ENCODE results near the gene FMNL1. TPM values are rescaled to one million over a fixed set of nuclear protein-coding genes. Genes with fewer than 3 reads are reported as not detected.
"Not testable (repeated sequence)": the region's sequence is repeated elsewhere in the genome, so short reads cannot be mapped to it uniquely, and the experiment has no call there.

The FMNL1 gene, protein sequence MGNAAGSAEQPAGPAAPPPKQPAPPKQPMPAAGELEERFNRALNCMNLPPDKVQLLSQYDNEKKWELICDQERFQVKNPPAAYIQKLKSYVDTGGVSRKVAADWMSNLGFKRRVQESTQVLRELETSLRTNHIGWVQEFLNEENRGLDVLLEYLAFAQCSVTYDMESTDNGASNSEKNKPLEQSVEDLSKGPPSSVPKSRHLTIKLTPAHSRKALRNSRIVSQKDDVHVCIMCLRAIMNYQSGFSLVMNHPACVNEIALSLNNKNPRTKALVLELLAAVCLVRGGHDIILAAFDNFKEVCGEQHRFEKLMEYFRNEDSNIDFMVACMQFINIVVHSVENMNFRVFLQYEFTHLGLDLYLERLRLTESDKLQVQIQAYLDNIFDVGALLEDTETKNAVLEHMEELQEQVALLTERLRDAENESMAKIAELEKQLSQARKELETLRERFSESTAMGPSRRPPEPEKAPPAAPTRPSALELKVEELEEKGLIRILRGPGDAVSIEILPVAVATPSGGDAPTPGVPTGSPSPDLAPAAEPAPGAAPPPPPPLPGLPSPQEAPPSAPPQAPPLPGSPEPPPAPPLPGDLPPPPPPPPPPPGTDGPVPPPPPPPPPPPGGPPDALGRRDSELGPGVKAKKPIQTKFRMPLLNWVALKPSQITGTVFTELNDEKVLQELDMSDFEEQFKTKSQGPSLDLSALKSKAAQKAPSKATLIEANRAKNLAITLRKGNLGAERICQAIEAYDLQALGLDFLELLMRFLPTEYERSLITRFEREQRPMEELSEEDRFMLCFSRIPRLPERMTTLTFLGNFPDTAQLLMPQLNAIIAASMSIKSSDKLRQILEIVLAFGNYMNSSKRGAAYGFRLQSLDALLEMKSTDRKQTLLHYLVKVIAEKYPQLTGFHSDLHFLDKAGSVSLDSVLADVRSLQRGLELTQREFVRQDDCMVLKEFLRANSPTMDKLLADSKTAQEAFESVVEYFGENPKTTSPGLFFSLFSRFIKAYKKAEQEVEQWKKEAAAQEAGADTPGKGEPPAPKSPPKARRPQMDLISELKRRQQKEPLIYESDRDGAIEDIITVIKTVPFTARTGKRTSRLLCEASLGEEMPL
- total RNA-seq = 484 and 485 TPM in 2 replicates

DNA sequence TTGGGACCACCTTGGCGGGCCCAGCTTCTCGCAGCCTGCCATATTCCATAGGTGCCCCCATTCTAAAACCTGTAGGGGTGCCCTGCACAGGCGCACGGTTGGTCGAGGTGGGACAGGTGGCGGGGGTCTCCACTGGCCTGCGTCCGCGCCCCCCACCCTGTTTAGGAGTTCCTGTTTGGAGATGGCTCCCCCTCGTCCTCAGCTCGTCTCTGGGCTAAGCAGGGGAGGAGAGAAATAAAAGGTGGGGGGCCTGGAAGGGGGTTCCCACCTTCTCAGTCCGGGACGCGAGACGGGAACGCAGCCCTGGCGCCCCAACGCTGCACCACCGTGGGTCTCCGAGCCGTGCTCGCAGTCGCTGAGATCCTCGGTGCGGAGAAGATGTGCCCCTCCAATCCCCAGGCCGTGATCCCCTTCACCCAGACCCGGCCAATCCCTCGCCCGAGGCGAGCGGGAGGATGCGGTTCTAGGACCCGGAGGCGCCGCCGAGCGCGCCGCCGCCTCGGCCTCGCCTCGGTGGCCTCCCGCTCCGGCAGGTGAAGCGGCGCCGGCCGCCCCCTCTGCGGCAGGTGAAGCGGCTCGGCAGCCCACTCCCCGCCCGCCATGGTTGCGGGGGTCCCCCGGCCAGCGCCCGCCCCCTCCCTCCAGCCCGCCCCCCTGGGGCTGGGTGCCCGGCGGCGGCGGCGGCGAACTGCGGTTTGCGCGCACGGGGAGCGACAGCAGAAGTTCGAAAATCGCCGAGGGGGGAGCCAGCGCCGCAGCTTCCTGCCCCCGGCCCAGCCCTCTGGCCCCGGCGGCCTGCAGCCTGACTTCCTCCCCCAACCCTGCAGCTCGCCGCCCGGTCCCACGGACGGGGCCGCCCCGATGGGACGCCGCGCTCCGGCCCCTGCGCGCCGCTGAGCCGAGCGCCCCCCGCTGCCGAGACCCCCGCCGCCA lies at the start of gene FMNL1:
FMNL1 (plus strand) TSS at position 805 of the 933 bp plus-strand sequence. CDS start 240 bp downstream, outside the sequence.
- intact Hi-C loops (cut with micrococcal nuclease) = loop anchor here (10.0 kb wide), 1 partner anchor 257 kb away; the partner anchor contains the start of gene C1QL1

DNA sequence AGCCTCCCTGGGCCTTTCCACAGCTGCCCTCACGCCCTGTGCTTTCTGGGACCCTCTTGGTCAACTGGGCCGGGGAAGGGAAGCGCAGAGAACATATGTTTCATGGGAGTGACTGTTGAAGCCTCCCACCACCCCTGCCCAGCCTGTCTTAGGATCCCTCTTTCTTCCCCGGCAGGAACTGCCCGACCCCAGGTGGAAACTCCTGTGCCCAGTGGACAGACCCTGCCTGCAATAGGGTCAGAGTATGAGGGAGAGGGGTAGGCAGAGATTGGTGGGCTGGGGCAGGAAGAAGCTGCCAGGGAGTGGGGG lies 49.5 kb upstream of the FMNL1 start:
- intact Hi-C loops (cut with micrococcal nuclease) = loop anchor here (1.0 to 2.0 kb wide), 3 partner anchors 11 to 37 kb away; partner anchors contain the start of genes ACBD4 and HEXIM2

DNA sequence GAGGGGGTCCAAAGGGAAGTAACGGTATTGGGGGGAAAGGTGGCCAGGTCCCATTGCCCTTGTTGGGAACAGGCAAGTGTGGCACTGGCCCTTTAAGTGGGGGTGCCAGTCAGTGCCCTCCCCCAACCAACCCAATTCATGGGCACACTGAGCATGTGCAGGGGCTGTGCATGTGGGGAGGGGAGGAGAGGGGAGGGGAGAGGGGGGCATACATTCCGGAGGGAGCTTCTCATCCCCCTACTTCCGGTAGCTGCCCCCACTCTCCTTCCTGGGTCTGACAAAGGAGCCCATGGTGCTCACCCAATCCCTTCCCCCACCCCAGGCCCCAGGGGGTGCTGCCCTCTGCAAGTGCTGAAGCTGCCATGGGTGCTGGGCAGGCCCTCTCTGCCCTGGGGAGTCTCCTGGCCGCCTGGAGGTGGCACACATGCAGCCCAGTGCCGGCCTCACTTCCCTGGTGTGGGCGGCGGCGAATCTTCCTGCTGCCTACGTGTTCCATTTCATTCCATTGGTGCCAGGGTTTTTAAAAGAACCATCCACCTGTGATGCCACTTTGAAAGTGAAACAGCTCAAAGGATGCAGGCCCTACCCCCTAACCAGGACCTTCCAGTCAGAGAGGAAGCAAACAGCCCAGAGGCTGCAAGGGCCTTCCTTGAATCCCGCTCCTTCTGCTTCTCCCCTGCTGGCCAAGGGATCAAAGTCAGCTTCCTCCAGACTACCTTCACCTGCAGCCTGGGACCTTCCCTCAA lies 49.0 kb upstream of the FMNL1 start:
- intact Hi-C loops (cut with micrococcal nuclease) = loop anchor here (1.0 to 2.0 kb wide), 4 partner anchors 11 to 38 kb away; partner anchors contain the start of genes ACBD4, HEXIM1 and HEXIM2

DNA sequence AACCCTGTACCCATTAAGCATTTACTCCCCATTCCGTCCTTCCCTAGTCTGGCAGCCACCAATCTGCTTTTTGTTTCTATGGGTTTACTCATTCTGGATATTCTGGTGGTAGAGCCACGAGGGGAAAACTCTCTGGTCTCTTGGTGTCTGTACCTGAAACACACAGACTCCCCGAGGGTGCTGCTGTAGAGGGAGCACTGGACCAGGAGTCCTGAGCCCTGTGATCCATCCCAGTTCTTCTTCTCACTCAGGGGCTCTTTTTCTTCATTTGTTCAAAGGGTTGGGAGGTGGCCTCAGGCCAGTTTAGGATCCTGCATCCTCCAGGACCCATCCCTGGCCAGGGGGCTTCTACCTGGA lies 45.9 kb upstream of the FMNL1 start:
- intact Hi-C loops (cut with micrococcal nuclease) = no loop called here

DNA sequence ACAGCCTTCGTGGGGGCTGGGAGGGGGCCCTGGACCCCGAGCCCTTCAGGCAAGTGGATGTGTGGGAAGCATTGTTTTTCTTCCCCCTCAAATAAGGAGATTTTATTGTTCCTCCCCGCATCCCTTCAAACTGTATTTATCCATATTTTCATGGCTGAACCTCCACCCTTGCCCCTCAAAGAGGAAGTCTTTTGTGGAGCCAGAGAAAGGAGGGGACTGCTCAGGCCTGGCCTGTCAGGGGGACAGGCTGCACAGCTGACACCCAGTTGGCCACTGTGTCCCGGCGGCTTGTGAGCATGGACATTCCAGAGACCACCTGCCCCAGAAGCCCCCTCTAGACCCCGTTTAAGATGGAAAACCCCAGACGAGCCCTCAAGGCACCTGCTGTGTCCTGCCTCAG lies 44.1 kb upstream of the FMNL1 start:
- intact Hi-C loops (cut with micrococcal nuclease) = no loop called here

DNA sequence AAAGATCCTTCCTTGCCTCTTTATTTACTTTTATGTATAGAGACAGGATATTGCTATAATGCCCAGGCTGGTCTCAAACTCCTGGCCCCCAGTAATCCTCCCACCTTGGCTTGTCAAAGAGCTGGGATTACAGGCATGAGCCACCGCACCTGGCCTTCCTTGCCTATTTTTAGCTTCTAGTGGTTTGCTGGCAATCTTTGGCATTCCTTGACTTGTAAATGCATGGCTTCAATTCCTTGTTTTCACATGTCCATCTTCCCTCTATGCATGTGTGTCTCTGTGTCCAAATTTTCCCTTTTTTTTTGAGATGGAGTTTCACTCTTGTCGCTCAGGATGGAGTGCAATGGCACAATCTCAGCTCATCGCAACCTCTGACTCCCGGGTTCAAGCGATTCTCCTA lies 37.5 kb upstream of the FMNL1 start:
- intact Hi-C loops (cut with micrococcal nuclease) = no loop called here

DNA sequence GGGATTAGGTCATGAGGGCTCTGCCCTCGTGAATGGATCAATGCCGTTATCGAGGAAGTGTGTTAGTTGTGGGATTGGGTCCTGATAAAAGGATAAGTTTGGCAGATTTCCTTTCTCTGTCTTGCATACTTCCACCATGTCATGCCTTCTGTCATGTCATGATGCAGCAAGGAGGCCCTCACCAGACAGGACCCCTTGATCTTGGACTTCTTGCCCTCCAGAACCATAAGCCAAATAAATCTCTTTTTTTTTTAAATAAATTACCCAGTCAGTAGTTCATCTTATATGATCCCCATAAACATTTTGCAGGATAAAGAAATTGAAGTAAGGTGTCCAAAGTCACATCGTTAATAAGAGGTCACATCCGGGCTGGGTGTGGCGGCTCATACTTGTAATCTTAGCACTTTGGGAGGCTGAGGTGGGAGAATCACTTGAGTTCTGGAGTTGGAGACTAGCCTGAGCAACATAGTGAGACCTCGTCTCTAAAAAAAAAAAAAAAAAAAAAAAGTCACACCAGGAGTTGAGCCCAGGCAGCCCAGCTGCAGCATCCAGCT lies 34.8 kb upstream of the FMNL1 start:
- intact Hi-C loops (cut with micrococcal nuclease) = no loop called here

DNA sequence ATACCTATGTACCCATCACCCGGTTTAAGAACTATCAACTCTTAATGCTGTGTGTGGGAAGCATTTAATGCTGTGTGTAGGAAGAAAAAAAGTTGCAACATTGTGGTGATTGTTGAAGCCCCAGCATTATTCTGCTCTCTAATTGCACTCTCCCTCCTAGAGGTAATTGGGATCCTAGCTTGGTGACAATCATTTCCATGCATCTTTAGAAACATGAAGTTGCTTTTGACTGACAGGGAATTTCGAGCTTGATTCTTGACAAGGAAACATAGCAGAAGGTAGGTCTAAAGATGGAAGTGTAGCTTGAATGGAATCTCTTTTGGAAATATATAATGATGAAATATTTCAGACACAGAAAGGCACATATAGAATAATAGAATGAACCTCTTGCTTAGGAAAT lies 32.7 kb upstream of the FMNL1 start:
- intact Hi-C loops (cut with micrococcal nuclease) = no loop called here

DNA sequence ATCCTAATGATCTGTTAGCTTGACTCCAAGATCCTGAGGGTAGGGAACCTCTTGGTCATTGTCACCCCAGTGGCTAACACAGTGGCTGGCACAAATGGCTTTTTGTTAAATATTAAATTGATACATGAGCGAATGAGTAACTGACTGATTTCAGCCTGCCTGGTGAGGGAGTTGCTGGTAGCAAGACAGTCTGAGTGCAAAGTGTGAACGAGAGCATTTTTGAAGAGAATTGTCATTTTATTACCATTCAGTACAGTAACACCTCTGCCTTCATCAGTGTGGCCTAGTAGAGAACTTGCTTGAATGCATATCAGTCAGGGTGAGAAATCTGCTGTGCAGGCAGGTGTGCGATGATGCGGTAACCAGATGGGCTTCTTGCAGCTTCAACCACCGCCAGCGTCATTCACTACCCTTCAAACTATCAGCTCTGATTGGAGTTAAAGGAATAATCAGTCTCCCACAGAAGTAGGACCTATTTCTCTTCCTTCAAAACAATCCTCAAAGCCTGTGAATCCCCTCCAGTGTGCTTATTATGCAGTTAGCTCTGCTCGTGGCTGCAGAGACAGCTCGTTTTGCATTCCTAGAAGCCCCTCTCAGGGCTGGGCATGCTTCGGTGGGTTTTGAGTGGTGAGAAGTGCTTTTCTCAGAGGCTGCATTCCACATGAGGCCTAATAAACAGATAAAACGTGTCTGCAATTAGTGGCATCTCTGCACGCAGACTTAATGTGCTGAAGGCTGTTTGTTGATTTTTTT lies 31.0 kb upstream of the FMNL1 start:
- intact Hi-C loops (cut with micrococcal nuclease) = no loop called here

DNA sequence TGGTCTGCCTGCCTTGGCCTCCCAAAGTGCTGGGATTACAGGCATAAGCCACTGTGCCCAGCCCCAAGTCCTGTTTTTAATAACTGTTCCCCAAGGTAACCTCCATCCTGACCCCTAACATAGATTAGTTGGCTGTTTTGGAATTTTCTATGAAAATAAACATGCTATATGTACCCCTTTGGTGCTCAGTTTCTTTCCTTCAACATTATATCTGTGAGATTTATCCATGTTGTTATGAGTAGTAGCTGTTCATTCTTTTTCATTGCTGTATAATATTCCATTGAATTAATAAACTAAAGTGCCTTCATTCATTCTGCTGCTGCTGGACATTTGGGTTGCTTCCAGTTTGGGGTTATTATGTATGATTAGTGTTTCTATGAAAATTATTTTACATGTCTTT lies 26.3 kb upstream of the FMNL1 start:
- intact Hi-C loops (cut with micrococcal nuclease) = no loop called here

DNA sequence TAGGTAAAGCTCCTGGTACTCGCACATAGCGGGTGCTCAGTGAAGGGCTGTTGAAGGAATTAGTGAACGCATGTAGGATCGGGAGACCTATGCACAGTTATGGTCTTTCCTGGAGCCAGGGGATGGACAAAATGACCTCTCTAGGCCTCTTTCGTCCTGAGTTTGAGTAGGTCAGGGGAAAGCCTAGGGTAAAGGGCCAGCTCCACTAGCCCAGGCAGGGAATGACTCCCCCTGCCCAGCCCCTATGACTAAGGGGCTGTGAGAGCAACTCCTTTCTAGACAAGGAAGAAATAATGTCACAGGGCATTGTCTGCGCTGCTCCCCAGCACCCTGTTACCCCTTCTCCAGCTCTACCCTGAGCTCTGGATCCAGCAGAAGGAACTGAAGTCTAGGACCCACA lies 24.6 kb upstream of the FMNL1 start:
- intact Hi-C loops (cut with micrococcal nuclease) = loop anchor here (1.0 to 2.0 kb wide), 4 partner anchors 24 to 62 kb away; partner anchors contain the start of genes ACBD4 and HEXIM2

DNA sequence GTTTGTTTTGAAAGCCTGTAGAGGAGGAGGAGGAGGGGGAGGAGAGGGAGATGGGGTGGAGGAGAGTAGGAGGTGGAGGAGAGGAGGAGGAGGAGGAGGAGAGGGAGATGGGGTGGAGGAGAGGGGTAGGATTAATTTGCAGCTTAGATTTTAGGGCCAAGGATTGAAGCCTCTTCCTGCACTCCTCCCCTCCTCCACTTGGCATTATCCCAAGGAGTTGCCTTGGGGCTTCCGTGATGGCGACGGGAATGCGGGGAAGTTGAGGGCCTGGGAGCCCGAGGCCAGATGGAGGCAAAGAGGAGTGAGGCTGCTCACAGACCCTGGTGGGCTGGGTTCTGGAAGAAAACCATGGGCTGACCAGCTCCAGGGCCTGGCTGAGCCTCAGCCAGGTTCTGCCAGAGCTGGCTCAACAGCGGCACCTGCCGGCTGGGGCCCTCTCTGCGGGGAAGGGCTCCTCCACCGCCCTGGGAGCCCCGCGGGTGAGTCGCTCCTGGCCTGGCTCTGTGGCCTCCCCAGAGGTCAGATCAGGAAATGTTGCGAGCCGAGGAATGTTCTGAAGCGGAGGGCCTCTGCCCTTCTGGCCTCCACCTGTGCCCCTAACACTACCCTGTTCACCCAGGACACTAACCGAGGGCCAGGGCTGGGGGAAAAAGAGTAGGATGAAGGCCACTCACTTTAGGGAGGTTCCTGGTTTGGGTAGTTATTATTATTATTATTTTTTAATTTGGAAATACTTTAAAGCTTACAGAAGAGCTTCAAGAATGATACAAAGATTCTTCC lies 23.9 kb upstream of the FMNL1 start:
- intact Hi-C loops (cut with micrococcal nuclease) = loop anchor here (1.0 to 2.0 kb wide), 4 partner anchors 25 to 62 kb away; partner anchors contain the start of genes ACBD4 and HEXIM2

DNA sequence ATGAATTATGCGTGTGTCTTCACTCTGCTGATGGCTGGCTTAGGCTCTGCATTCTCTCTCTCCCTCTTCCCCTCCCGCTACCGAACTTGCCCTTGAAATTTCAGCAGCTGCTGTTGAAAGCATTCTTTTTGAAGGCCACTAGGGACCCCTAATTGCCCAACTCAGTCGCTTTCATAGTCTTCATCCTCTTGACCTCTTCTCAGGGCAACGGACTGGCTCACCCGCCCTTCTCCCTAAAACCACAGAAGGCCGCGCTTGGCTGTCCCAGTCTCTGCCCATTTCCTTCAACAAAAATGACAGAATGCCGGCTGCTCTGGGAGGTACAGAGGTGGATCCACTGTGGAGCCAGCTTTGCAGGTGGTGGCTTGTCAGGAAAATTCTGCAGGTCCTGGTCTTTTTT lies 21.0 kb upstream of the FMNL1 start:
- intact Hi-C loops (cut with micrococcal nuclease) = no loop called here

DNA sequence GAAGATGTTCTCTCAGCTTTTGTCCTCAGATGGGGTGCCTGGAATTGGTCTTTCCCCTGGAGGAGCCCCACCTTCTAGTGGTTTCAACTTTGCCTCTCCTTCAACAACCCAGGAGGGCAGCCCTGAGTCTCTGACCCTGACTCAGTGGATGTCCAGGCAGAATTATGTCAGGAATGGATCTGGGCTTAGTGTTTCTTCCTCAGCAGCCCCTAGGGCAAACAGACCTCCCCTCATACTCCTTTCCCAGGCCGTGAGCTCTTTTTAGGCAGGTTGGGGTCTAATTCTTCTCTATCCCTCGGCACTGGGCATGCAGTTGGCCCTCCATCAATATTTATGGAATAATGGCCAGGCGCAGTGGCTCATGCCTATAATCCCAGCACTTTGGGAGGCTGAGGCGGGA lies 20.2 kb upstream of the FMNL1 start:
- intact Hi-C loops (cut with micrococcal nuclease) = no loop called here

DNA sequence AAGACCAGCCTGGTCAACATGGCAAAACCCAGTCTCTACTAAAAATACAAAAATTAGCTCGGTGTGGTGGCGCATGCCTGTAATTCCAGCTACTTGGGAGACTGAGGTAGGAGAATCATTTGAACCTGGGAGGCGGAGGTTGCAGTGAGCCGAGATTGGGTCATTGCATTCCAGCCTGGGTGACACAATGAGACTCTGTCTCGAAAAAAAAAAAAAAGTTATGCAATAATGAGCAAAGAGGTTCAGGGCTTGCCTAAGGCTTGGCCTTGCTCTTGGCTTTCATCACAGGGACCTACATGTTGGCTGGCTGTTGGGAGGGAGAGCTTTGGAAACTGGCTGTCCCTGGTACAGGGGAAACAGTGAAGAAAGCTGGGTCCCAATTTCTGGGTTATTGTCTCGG lies 19.8 kb upstream of the FMNL1 start:
- intact Hi-C loops (cut with micrococcal nuclease) = not testable (repeated sequence)

DNA sequence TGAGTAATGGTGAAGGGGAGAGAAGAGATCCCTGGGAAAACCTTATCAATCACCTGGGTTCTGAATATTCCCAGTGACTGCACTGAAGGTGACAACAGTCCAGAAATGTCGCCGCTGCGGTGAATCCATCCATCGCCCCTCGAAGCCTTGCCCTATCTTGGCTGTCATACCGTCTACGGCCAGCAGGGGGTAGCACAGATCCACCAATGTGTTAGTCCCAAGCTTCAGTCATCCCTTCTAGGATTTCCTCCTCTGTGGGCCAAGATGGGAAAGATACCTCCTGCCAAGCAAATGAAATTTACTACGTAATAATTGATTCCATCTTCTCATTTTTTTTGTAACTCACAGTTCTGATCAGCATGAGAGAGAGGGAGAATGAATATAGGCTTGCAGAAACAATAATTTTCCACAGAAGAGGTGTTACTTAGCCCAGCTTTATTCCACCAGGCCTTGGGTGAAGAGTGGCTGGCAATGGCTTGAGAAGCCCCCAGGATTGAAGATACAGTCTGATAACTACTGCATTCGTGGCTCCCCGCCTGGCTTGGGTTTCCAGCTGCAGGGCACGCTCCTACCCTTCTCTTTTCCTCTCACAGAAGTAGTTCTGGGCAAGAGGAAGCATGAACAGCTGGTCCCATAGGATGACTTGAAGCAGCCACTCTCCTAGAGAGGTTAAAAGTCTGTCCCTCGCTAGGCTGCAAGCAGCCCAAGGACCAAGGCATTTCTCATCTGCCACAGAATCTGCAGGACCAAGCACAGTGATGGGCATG lies 2.6 kb upstream of the FMNL1 start:
- intact Hi-C loops (cut with micrococcal nuclease) = loop anchor here (1.0 kb wide), 6 partner anchors 16 to 166 kb away; partner anchors contain the start of gene MAP3K14

DNA sequence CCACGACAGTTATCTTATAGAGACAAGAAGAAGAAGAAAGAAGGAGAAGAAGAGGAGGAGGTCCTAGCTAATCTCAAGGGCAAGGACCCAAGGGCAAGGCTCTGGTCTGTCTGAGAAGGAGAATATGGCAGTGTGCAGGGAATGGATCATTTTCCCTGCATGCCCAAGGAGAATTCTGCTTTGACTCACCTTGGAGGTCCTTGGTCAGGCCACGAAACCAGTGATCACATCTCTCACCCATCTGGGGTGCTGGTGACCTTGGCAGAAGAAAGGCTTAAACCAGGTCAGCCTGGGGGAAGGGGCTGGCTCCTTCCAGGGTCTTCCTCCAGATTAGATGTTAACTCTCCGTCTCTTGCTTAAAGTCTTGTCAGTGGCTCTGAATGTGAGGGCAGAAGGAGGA lies 1.6 kb upstream of the FMNL1 start:
- intact Hi-C loops (cut with micrococcal nuclease) = loop anchor here (1.0 to 10.0 kb wide), 2 partner anchors 9 to 255 kb away; partner anchors contain the start of gene C1QL1

Data from T-helper 1 cell treated with Interleukin-12 subunit alpha and Interleukin-12 subunit beta and Interleukin-4 antibody, amounts not matched to agents 30 ng/mL and 1 ng/mL, for 36 hours (primary cell).